ENCODE measurements around the gene PPP6R2. TPM values are rescaled to one million over a fixed set of nuclear protein-coding genes. Genes with fewer than 3 reads are reported as not detected.

PPP6R2 gene
- total RNA-seq, 1 experiment from 2014 or later = 42.6 TPM

- no peak overlapping the region for H3K4me3 Mint-ChIP-seq
- peaks cover 8 to 14% (median 12%) of the 10 kb centered on the region in 3 experiments; a peak in 5 of 7 replicates for H3K36me3 Mint-ChIP-seq (ENCODE audit: insufficient read depth in 1 of 3, low read depth in 3 of 3)
- Histone ChIP-seq H4K8ac (replicated peaks; ENCODE audit: insufficient read length, low read depth, low read length) (no peak overlapping the region), H3K27me3 (ENCODE audit: insufficient read depth, low read length) (no peaks in the 10 kb centered on the region), H2BK15ac (ENCODE audit: low read depth, low read length) (no peak overlapping the region), H3K79me1 (ENCODE audit: insufficient read depth, low read depth, low read length, poor library complexity, severe bottlenecking) (peaks cover 5% of the 10 kb centered on the region), H2BK12ac (ENCODE audit: insufficient read length, low read depth, low read length) (no peak overlapping the region), H3K9ac (ENCODE audit: extremely low read depth, insufficient read length, low read length) (no peak overlapping the region), H2BK5ac (ENCODE audit: insufficient read length, low read length) (no peak overlapping the region), H3K56ac (ENCODE audit: insufficient read length, low read depth, low read length) (no peak overlapping the region), H3K27ac (ENCODE audit: insufficient read length, low read depth, low read length) (no peak overlapping the region), H3K9me3 (ENCODE audit: control insufficient read depth, low read depth, low read length) (no peaks in the 10 kb centered on the region), H2AK5ac (ENCODE audit: insufficient read length, low read length) (no peak overlapping the region), H4K5ac (ENCODE audit: insufficient read length, low read depth, low read length) (no peak overlapping the region), H3K18ac (ENCODE audit: insufficient read length, low read depth, low read length) (no peak overlapping the region), H4K20me1 (ENCODE audit: control insufficient read depth, insufficient read depth, insufficient read length) (peaks cover 2% of the 10 kb centered on the region), H2AFZ (ENCODE audit: low read length) (no peak overlapping the region), H3K79me2 (ENCODE audit: insufficient read depth, low read length) (peaks cover 6% of the 10 kb centered on the region; the same call in 1 of the 2 replicates), H3T11ph (ENCODE audit: low read length) (no peak overlapping the region), H3K4me1 (ENCODE audit: insufficient read depth, low read length) (no peaks in the 10 kb centered on the region), H3K23ac (ENCODE audit: insufficient read length, low read depth, low read length) (no peak overlapping the region), H3K4ac (ENCODE audit: low read depth, low read length) (no peak overlapping the region), H4K91ac (ENCODE audit: insufficient read length, low read depth, low read length) (no peak overlapping the region), H2BK20ac (ENCODE audit: low read depth, low read length, poor library complexity, severe bottlenecking) (no peak overlapping the region), H2BK120ac (ENCODE audit: low read depth, low read length, poor library complexity, severe bottlenecking) (no peak overlapping the region), H3K14ac (ENCODE audit: insufficient read depth, low read length) (no peak overlapping the region), H3K4me2 (ENCODE audit: insufficient read depth, insufficient read length, low read length) (no peak overlapping the region), H3K23me2 (ENCODE audit: insufficient read length, low read depth, low read length, poor library complexity, severe bottlenecking) (no peaks in the 10 kb centered on the region)
- WGBS (ENCODE audit: extremely low coverage, insufficient read length, low lambda C conversion rate) = no CpG with 5 or more reads among the region's 2 CpGs
- no peaks in the 10 kb centered on the region for H3K27me3 Mint-ChIP-seq (ENCODE audit: low read depth)
- no peaks in the 10 kb centered on the region for H3K9me3 Mint-ChIP-seq
- H3K4me1 Mint-ChIP-seq = peaks cover 0 to 4% of the 10 kb centered on the region in 2 experiments; a peak in 2 of 4 replicates
- no peak for DNase-seq
- no peak for TF ChIP-seq CTCF (conservative IDR thresholded peaks at IDR 0.05)
- no peak overlapping the region for H3K27ac Mint-ChIP-seq
Observed at GRCh38 chr22:50360578-50360977, 17.5 kb downstream of the PPP6R2 start.

All from H9 (cell line).